NCI-H748 treated with DMSO at 0.1 percent for 48 hours (cell line): ENCODE measurements around the gene OVCH2.
"Not testable (repeated sequence)": the region's sequence is repeated elsewhere in the genome, so short reads cannot be mapped to it uniquely, and the experiment has no call there.

Experiments used
- DNase-seq: peaks from one replicate; lab custom pipeline; 2025; lab: John Stamatoyannopoulos, UW

OVCH2 gene

GRCh38 chr11:7671347-7672215 is 34.7 kb downstream of the OVCH2 start:
- no peak for DNase-seq

GRCh38 chr11:7670641-7671040 is 35.6 kb downstream of the OVCH2 start:
- no peak for DNase-seq

DNA sequence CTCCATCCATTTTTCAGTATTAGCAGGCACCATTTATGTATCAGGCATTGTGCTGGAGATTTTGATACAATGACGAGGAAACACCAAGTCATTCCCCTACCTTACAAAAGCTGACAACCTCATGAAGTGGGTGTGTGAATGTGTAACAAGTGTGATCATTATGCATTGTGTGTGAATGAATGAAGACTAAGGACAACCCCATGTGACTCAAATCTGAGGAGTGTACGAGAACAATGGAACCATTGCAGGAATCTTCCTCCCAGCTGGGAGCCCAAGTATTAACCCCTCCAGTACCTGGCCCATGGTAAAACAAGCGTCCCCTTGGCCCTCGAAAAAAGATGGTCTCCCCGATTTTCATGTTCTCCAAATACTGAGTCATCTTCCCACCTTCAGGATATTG is 37.4 kb downstream of the OVCH2 start:
- no peak for DNase-seq

GRCh38 chr11:7668464-7668863 is 37.8 kb downstream of the OVCH2 start:
- DNase-seq: no peak

DNA sequence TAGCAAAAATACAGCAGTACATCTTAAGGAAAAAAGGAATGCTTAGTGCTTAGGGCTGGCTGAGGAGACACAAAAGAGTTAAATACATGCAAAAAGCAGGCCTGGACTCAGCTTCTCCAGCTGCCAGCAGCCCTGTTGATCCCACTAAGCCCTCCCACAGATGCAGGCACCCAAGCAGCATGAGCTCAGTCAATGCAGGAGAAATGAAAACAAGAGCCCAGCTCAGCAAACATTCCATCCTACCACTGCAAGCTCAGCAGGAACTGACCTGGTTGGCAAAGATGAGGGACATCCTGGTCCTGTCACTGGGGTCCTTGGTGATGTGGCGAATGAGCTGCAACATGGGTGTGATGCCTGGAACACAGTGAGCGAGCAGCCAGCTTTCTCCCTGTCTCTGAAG is 38.8 kb downstream of the OVCH2 start:
- DNase-seq: no peak

- DNase-seq: no peak
Measured at GRCh38 chr11:7666292-7666866, 39.9 kb downstream of the OVCH2 start.

GRCh38 chr11:7665473-7666291 is 40.6 kb downstream of the OVCH2 start:
- peak; percentile 47 for DNase-seq

- no peak for DNase-seq
Measured at GRCh38 chr11:7664867-7665266, 41.4 kb downstream of the OVCH2 start.

DNA sequence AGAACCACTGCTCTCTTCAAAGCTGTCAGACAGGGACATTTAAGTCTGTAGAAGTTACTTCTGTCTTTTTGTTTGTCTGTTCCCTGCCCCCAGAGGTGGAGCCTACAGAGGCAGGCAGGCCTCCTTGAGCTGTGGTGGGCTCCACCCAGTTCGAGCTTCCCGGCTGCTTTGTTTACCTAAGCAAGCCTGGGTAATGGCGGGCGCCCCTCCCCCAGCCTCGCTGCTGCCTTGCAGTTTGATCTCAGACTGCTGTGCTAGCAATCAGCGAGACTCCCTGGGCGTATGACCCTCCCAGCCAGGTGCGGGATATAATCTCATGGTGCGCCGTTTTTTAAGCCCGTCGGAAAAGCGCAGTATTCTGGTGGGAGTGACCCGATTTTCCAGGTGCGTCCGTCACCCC is 42.7 kb downstream of the OVCH2 start:
- DNase-seq: not testable (repeated sequence)

GRCh38 chr11:7657306-7658025 is 48.8 kb downstream of the OVCH2 start:
- peak; percentile 1 for DNase-seq

GRCh38 chr11:7656704-7657103 is 49.6 kb downstream of the OVCH2 start:
- no peak for DNase-seq

GRCh38 chr11:7655253-7656217 is 50.7 kb downstream of the OVCH2 start:
- no peak for DNase-seq

DNA sequence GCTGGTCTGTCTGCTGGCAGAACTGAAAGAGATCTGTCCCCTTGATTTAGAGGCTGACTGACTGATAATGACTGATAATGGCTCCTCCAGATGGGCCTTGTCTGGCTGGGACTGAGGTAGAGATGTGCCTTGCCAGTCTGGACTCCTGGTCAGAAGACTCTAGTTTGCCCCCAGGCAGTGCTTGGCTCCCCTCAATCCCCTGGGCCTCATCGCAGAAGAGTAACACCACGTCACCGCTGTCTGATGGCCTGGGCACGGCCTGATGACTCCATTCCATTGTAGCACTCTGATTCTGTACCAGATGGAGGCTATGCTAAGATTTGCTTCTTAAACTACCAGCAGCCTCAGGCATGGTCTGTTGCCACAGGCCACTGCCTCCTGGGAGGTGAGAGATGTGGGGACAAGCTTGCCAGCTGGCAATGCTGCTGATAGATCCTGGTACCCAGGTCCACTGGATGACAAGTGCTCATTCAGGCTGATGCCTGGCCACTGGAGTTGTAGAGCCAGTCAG is 52.0 kb downstream of the OVCH2 start:
- no peak for DNase-seq

- no peak for DNase-seq
Measured at GRCh38 chr11:7651700-7652099, 54.6 kb downstream of the OVCH2 start.

DNA sequence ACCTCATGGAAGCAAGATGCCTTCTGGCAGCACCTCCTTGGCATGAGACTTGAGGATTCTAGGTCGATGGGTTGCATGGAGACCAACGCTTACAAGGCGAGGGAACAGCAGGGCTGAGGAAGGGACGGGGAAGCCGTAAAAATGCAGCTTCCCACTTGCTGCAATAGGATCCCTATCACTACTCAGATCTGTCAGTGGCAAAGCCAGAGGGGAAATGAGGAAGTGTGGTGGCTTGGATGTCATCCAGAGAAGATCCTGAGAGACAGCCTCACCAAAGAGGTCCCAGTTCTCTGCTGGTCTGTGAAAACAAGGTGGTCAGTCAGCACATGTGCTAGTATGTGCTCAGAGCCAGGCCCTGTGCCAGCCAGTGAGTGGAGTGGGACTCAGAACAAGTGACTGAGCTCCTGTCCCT is 55.1 kb downstream of the OVCH2 start:
- DNase-seq: no peak

GRCh38 chr11:7648264-7648663 is 58.0 kb downstream of the OVCH2 start:
- no peak for DNase-seq

GRCh38 chr11:7646866-7647265 is 59.4 kb downstream of the OVCH2 start:
- DNase-seq: no peak

DNA sequence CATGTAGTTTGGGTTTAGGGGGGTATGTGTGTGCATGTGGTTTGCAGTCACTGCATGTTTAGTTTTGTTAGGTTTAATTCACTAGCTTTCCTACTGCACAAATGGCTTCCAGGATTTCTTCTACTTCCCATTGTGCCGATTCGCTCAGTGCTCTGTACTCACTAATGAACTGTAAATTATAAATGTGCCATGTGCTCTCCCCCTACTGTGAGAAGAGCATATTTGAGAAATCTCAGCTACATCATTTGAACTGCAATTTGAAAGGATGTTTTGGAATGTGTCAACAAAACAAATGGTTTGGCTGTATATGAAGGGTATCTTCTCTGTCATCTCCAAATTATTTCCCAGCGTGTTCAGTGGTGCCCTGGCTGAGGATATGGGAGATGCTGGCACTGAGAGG is 61.1 kb downstream of the OVCH2 start:
- no peak for DNase-seq

DNA sequence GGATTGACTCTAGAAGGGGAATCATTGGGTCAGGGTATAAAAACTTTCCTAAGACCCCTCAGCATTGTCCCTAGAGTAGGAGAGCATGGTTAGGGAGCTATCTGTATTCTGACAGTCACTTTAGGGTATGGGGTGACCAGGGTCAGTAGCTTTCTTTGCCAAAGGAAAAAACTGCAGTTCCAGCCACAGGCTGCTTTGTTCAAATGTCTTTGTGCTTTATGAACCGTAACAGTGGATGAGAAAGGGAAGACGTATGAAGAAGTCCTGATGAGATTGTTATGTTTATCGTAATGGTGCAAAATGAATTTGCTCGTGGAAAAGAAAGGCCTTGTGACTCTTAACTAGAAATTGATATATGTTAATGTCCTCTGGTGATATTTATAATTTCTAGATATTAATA is 63.0 kb downstream of the OVCH2 start:
- DNase-seq: no peak

DNA sequence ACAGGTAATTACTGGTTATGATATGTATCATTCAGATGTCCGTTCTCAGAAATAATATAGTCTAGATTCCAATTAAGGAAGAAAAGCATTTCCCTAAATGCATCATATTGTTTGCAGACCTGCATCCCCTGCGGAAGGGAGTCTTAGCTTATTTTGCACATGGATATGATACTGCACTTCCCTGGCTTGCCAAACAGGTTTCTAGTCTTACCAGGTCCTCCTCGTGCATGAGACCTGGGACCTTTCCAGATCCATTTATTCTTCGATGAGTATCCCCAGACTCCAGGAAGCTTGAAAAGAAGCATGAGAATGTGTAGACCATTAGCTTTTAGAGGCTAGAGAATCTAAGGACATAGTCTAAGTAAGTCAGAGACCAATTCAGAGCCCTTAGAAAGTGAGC is 63.5 kb downstream of the OVCH2 start:
- no peak for DNase-seq

DNA sequence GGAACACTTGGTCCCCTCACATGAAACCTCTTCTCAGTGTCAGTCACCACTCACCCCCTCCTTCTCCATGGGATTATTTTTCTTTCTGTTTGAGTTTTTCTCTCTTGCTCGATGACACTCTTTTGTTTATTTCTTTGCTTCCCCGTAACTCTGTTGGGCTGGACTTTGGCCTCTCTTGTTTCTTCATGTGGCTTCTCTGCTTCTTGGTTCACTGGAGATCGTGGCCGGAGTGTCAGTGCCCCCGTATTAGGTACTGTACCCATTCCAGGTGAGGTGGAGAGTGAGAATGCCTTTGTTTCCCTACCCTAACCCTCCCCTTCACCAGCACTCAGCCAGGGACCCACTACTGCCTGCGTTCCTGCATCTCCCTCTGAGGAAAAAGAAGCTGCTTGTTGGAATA is 65.5 kb downstream of the OVCH2 start:
- no peak for DNase-seq
